Omental fat pad (tissue), 4 donors: Measurements from ENCODE around the gene WDR5B. TPM values are rescaled to one million over a fixed set of nuclear protein-coding genes. Genes with fewer than 3 reads are reported as not detected.
"Not testable (repeated sequence)": the region's sequence is repeated elsewhere in the genome, so short reads cannot be mapped to it uniquely, and the experiment has no call there.

Experiments
- ATAC-seq: fragments of 150-250 bp; one replicate; pipeline ENCODE4 v1.9.1; 2016; ENCODE audit warnings: mild to moderate bottlenecking, moderate library complexity; ENCODE audit not compliant: low FRiP score
- DNase-seq: peaks from one replicate; pipeline ENCODE4 v3.0.0-alpha.2; 2019; ENCODE audit warnings: low spot score
- small RNA-seq: library from RNA; depleted of rRNA; stranded (forward); fragments of <200 nt; gene quantifications from one replicate; pipeline ENCODE3, GENCODE V24; 2016
- total RNA-seq, 4 donors: library from RNA; depleted of rRNA; stranded (reverse); fragments of >200 nt; gene quantifications; one replicate each; pipeline ENCODE4 v1.1.0, GENCODE V29; 2016
- TF ChIP-seq, protein P1 (sequence below), 3 donors: fragments of 450-650 bp; IDR thresholded peaks; one replicate each; pipeline ENCODE4 v1.5.1; 2016 to 2017; ENCODE audit warnings: antibody characterized with exemption in 3 of 3, mild to moderate bottlenecking in 3 of 3, moderate library complexity in 2 of 3

Gene WDR5B
- total RNA-seq, 4 donors from 2014 or later = 3.0 to 6.6 (median 3.4) TPM

DNA sequence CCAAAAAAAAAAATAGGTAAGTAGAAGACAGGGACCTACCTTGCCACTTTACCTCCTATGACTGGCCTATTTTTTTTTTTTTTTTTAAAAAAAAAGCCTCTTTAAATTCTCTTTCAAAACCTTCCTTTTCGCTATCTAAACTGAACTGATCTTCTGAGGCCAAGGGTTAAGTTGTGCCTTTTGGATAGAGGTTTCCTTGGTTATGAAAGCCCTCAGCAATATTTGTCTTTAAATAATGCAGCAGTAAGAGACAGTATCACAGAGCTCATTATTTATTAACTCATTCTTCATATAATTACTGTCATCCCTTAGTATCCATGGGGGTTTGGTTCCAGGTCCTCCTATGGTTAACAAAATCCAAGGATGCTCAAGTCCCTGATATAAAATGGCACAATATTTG lies 41.8 kb downstream of the WDR5B start:
- DNase-seq = no peak
- TF ChIP-seq, protein P1, sequence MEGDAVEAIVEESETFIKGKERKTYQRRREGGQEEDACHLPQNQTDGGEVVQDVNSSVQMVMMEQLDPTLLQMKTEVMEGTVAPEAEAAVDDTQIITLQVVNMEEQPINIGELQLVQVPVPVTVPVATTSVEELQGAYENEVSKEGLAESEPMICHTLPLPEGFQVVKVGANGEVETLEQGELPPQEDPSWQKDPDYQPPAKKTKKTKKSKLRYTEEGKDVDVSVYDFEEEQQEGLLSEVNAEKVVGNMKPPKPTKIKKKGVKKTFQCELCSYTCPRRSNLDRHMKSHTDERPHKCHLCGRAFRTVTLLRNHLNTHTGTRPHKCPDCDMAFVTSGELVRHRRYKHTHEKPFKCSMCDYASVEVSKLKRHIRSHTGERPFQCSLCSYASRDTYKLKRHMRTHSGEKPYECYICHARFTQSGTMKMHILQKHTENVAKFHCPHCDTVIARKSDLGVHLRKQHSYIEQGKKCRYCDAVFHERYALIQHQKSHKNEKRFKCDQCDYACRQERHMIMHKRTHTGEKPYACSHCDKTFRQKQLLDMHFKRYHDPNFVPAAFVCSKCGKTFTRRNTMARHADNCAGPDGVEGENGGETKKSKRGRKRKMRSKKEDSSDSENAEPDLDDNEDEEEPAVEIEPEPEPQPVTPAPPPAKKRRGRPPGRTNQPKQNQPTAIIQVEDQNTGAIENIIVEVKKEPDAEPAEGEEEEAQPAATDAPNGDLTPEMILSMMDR (IDR thresholded peaks at IDR 0.05) = no peak
- no peak for ATAC-seq

DNA sequence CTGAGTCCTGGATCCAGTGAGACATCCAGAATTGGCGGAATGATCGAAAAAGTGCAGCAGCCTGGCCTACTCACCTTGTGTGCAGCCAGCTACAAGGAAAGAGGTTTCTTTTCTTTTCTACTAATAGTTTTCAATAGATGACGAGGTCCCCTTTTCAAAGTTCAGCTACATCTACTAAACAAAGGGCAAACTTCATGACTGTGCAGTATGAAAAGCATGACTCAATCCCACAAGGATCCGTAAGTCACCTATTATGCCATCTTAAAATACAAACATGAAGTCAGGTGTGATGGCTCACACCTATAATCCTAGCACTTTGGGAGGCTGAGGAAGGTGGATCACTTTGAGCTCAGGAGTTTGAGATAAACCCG lies 49.5 kb downstream of the WDR5B start:
- DNase-seq = no peak
- TF ChIP-seq, protein P1 (IDR thresholded peaks at IDR 0.05) = no peak
- ATAC-seq = no peak

DNA sequence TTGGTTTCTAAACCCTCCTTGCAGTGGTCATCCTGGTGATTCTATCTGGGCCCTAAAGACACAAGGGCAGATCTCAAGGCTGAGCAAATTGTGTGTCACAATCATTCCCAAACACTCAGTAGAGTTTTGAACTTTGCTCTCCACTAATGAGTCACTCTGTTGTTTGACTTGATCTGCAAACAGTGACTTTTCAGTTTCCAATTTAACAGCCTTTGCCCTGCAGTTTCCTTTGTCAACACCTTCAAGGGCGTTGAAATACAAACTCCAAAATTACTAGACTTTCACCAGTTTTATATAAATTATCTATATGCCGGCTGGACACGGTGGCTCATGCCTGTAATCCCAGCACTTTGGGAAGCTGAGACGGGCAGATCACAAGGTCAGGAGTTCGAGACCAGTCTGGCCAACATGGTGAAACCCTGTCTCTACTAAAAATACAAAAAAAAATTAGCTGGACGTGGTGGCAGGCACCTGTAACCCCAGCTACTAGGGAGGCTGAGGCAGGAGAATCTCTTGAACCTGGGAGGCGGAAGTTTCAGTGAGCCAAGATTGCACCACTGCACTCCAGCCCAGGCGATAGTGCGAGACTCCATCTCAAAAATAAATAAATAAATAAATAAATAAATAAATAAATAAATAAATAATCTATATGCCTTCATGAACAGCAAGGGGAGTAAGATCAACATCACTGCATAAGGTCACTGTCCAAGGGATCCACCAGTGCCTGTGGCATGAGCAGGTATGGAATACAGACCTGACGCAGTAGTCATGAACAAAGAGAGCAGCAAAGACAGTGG lies 50.1 kb downstream of the WDR5B start:
- not testable (repeated sequence) for DNase-seq, ATAC-seq

DNA sequence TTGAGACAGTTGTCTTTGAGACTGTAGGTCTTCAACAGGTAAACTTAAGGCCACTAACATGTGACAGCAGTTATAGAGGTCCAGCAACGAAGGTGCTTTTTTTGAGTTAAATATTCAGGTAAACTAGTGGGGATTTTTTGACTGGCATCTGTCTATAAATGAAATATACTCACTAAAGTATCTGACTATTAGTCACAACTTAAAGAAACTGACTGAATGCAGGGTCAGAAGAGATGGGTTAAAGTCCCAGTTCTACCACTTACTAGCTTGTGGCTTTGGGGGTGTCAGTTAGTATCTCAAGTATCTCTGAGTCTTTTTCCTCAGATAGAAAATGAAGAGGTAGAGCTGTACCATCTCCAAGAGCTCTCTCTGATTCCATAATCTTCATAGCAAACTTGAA lies 50.8 kb downstream of the WDR5B start:
- DNase-seq (no peak), ATAC-seq (no peak)
- TF ChIP-seq, protein P1 (IDR thresholded peaks at IDR 0.05) = no peak

DNA sequence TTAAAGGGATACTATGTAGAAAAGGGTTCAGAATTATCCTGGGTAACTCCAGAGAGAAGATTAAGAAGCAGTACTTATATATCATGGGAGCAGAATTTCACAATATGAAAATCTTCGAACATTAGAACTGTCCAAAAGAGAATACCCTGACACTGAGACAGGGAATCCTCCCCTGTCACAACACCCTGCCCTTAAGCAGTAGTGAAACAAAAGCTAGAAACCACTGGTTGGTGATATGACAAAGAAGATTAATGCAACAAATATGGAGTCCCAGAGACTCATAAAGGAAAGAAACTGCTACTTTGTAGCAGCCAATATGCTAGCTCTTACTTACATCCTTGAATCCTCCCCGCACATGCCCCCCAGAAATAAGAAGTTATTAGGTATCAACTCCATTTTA lies 51.4 kb downstream of the WDR5B start:
- TF ChIP-seq, protein P1 (IDR thresholded peaks at IDR 0.05) = no peak
- DNase-seq (no peak), ATAC-seq (no peak)

Small RNA genes within 50 kb of the gene (small RNA-seq; reads per million reads assigned to genes)
- gene AC083798.1 = not detected

Other genes with a start within 250 kb of the WDR5B start
- gene CASR, start 232.4 kb downstream of the WDR5B start, total RNA-seq = not detected
- 1 to 10 TPM; 2.7 to 9.1 (median 6.3) TPM for gene CSTA, start 90.8 kb downstream of the WDR5B start, total RNA-seq
- gene MIX23, start 32.8 kb downstream of the WDR5B start, total RNA-seq = 10 to 100 TPM; 12.9 to 21.6 (median 17.0) TPM
- 10 to 100 TPM; 16.8 to 34.6 (median 24.0) TPM for gene FAM162A, start 31.9 kb downstream of the WDR5B start, total RNA-seq
- gene KPNA1, start 98.9 kb upstream of the WDR5B start, total RNA-seq = 10 to 100 TPM; 31.1 to 60.8 (median 46.7) TPM
- gene PARP9, start 148.2 kb upstream of the WDR5B start, total RNA-seq = 10 to 100 TPM; 19.0 to 84.0 (median 26.1) TPM
- gene DTX3L, start 148.3 kb upstream of the WDR5B start, total RNA-seq = 10 to 100 TPM; 24.0 to 60.2 (median 38.0) TPM
- gene PARP15, start 161.6 kb upstream of the WDR5B start, total RNA-seq = 1 to 10 TPM; 3.3 to 6.8 (median 4.2) TPM